SK-N-MC (cell line): Measurements from ENCODE around the gene USP3.

Source experiments
- EZH2 ChIP-seq: fragments of 200-600 bp; sonication (generic); IDR thresholded peaks from one replicate; pipeline ENCODE4 v1.6.1; 2017; ENCODE audit warnings: antibody characterized with exemption
- POLR2AphosphoS5 ChIP-seq: IDR thresholded peaks from 2 replicates; pipeline ENCODE4 v1.6.1; 2012; ENCODE audit warnings: mild to moderate bottlenecking, low read depth, low read length, borderline replicate concordance

DNA sequence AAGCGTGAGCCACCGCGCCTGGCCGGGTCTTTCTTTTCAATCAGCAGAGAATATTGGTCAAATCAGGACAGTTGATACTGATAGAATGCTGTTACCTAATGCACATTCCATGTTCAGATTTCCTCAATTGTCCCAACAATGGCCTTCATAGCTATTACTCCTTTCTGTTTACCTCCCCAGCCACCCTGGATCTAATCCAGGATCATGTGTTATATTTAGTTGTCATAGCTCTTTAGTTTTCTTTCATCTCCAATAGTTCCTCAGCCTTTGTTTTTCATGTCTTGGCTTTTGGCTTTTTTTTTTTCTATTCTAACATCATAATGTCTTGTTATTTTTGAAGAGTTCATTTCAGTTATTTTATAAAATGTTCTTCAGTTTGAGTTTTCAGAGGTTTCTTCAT, 14.6 kb downstream of the USP3 start:
- no peak for TF ChIP-seq EZH2
- no peak for TF ChIP-seq POLR2AphosphoS5
